ENCODE data around the gene LPAR1.

Gene LPAR1

GRCh38 chr9:111038331-111039230, at the start of gene LPAR1:
Gene LPAR1 (minus strand): TSS chr9:111038470. CDS start chr9:110972117, 66,353 bp downstream.
- TF ChIP-seq TSHZ2 (CRISPR knock-in tag; IDR thresholded peaks at IDR 0.05): no peak
- TF ChIP-seq ZFP3 (CRISPR knock-in tag; IDR thresholded peaks at IDR 0.05): no peak
- TF ChIP-seq POU6F1 (CRISPR knock-in tag; IDR thresholded peaks at IDR 0.05; ENCODE audit: borderline replicate concordance, low read depth): no peak
- peak; percentile 37 for ATAC-seq

- no peak for TF ChIP-seq ESRRG (CRISPR knock-in tag; IDR thresholded peaks at IDR 0.05)
- TF ChIP-seq BACH2 (CRISPR knock-in tag; IDR thresholded peaks at IDR 0.05; ENCODE audit: borderline replicate concordance): no peak
- no peak for TF ChIP-seq ZNF565 (CRISPR knock-in tag; conservative IDR thresholded peaks at IDR 0.05; ENCODE audit: low read depth)
- TF ChIP-seq ISL1 (CRISPR knock-in tag; IDR thresholded peaks at IDR 0.05): no peak
- no peak for TF ChIP-seq ZC3H10 (CRISPR knock-in tag; IDR thresholded peaks at IDR 0.05)
- no peak for TF ChIP-seq OSR1 (CRISPR knock-in tag; IDR thresholded peaks at IDR 0.05)
- TF ChIP-seq ZFP30 (CRISPR knock-in tag; IDR thresholded peaks at IDR 0.05): no peak
- TF ChIP-seq SNAI2 (CRISPR knock-in tag; IDR thresholded peaks at IDR 0.05): no peak
- no peak for TF ChIP-seq ZFP3 (CRISPR knock-in tag; IDR thresholded peaks at IDR 0.05)
- TF ChIP-seq POU6F1 (CRISPR knock-in tag; IDR thresholded peaks at IDR 0.05; ENCODE audit: borderline replicate concordance, low read depth): no peak
- no peak for TF ChIP-seq ARNTL (CRISPR knock-in tag; IDR thresholded peaks at IDR 0.05; ENCODE audit: borderline replicate concordance, low read depth)
- no peak for TF ChIP-seq CREB5 (CRISPR knock-in tag; IDR thresholded peaks at IDR 0.05; ENCODE audit: low read depth)
- TF ChIP-seq TCF4 (CRISPR knock-in tag; IDR thresholded peaks at IDR 0.05; ENCODE audit: borderline replicate concordance): no peak
- TF ChIP-seq GLIS3 (CRISPR knock-in tag; IDR thresholded peaks at IDR 0.05): no peak
- TF ChIP-seq CSRNP3 (CRISPR knock-in tag; IDR thresholded peaks at IDR 0.05): no peak
- no peak for TF ChIP-seq TOX (CRISPR knock-in tag; IDR thresholded peaks at IDR 0.05; ENCODE audit: borderline replicate concordance)
- ATAC-seq: no peak
Observed at GRCh38 chr9:111078391-111079038, 40.2 kb upstream of the LPAR1 start.

- no peak for ATAC-seq
- TF ChIP-seq SNAI2 (CRISPR knock-in tag; IDR thresholded peaks at IDR 0.05): no peak
- TF ChIP-seq RARB (CRISPR knock-in tag; IDR thresholded peaks at IDR 0.05): no peak
- TF ChIP-seq BACH2 (CRISPR knock-in tag; IDR thresholded peaks at IDR 0.05; ENCODE audit: borderline replicate concordance): no peak
- TF ChIP-seq GLIS3 (CRISPR knock-in tag; IDR thresholded peaks at IDR 0.05): no peak
- no peak for TF ChIP-seq TSHZ2 (CRISPR knock-in tag; IDR thresholded peaks at IDR 0.05)
- TF ChIP-seq OSR1 (CRISPR knock-in tag; IDR thresholded peaks at IDR 0.05): no peak
- TF ChIP-seq TOX (CRISPR knock-in tag; IDR thresholded peaks at IDR 0.05; ENCODE audit: borderline replicate concordance): no peak
Observed at GRCh38 chr9:111076519-111076918, 38.2 kb upstream of the LPAR1 start.
